Suppressor macrophage treated with lipopolysaccharide for 1 hour (primary cell): ENCODE results near the gene TAF5L.
"Not testable (repeated sequence)": the region's sequence is repeated elsewhere in the genome, so short reads cannot be mapped to it uniquely, and the experiment has no call there.

Experiments used
- DNase-seq, 3 donors: peaks; one replicate each; pipeline ENCODE4 v3.0.0-alpha.2; 2020 to 2022

The TAF5L gene

GRCh38 chr1:229641306-229641705 lies 15.4 kb upstream of the TAF5L start:
- no peak for DNase-seq

- no peak for DNase-seq
Measured at GRCh38 chr1:229640455-229640854, 14.5 kb upstream of the TAF5L start.

GRCh38 chr1:229637746-229638145 lies 11.8 kb upstream of the TAF5L start:
- DNase-seq = no peak

- no peak for DNase-seq
Measured at GRCh38 chr1:229636042-229636441, 10.1 kb upstream of the TAF5L start.

- no peak for DNase-seq
Measured at GRCh38 chr1:229631966-229632365, 6.0 kb upstream of the TAF5L start.

- DNase-seq = no peak
Measured at GRCh38 chr1:229631148-229631547, 5.2 kb upstream of the TAF5L start.

GRCh38 chr1:229629261-229629660 lies 3.3 kb upstream of the TAF5L start:
- DNase-seq = no peak

- DNase-seq = no peak
Measured at GRCh38 chr1:229627003-229627402, 1.1 kb upstream of the TAF5L start.

GRCh38 chr1:229625071-229625914 lies 629 bp downstream of the TAF5L start:
- peak; percentile 58 to 73 (median 63) for DNase-seq

- no peak for DNase-seq
Measured at GRCh38 chr1:229624521-229625070, 1.3 kb downstream of the TAF5L start.

GRCh38 chr1:229623838-229624237 lies 2.1 kb downstream of the TAF5L start:
- DNase-seq = no peak

GRCh38 chr1:229623225-229623624 lies 2.7 kb downstream of the TAF5L start:
- no peak for DNase-seq

- not testable (repeated sequence) for DNase-seq
Measured at GRCh38 chr1:229622641-229623120, 3.2 kb downstream of the TAF5L start.

GRCh38 chr1:229621663-229622062 lies 4.3 kb downstream of the TAF5L start:
- no peak for DNase-seq

GRCh38 chr1:229620876-229621275 lies 5.0 kb downstream of the TAF5L start:
- DNase-seq = peak; percentile 5 to 33 (median 20)

GRCh38 chr1:229619614-229620013 lies 6.3 kb downstream of the TAF5L start:
- DNase-seq = no peak

GRCh38 chr1:229619002-229619401 lies 6.9 kb downstream of the TAF5L start:
- no peak for DNase-seq

- no peak for DNase-seq
Measured at GRCh38 chr1:229617351-229618100, 8.4 kb downstream of the TAF5L start.

- DNase-seq = no peak
Measured at GRCh38 chr1:229614701-229615100, 11.2 kb downstream of the TAF5L start.

- no peak for DNase-seq
Measured at GRCh38 chr1:229613938-229614337, 12.0 kb downstream of the TAF5L start.

- no peak for DNase-seq
Measured at GRCh38 chr1:229608590-229608989, 17.3 kb downstream of the TAF5L start.

- no peak for DNase-seq
Measured at GRCh38 chr1:229607370-229607769, 18.6 kb downstream of the TAF5L start.

GRCh38 chr1:229603371-229604005 lies 22.4 kb downstream of the TAF5L start:
- DNase-seq = no peak
